Measurements from ENCODE around the gene TNRC18. TPM values are rescaled to one million over a fixed set of nuclear protein-coding genes. Genes with fewer than 3 reads are reported as not detected.
"Not testable (repeated sequence)": the region's sequence is repeated elsewhere in the genome, so short reads cannot be mapped to it uniquely, and the experiment has no call there.

Gene TNRC18
- total and polyA plus RNA-seq, 9 donors, result 48.6 to 153 (median 91.8) TPM

DNA sequence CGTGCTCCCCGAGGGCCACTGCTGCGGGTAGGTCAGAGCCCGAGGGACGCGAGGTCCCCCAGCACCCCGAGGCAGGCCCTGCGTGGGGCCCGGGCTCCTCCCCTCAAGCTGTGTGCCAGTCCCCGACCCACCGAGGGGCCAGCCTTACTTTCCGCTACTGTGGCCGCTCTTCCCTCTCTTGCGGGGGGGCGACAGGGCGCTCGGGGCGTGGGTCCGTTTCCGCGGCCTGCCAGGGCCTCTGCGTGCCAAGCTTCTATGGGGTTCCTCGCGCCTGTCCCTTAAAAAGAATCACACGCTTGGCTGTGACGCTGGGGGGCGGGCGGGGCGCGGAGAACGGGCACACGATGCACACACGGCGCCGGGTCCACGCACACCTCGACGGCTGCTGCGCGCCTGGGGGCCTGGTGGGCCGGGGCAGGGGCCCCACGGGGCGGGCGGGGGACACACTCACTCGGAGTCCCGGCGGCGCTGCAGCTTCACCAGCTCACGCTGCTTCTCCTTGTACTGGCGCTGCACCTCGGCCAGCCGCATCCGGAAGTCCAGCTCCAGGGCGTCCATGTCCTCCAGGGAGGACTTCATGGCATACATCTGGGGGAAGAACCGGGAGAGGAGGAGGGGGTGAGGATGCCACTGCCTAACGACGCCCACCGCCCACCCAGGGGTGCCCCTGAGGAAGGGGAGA is 62.0 kb downstream of the TNRC18 start:
- intact Hi-C loops (cut with DNase I), result loop anchor here in 2 of 4 donors (10.0 kb wide), 2 partner anchors 83 to 93 kb away; no protein-coding TSS in a partner anchor
- Histone ChIP-seq H3K27me3 (no peaks in the 10 kb centered on the region), H3K4me1 (ENCODE audit: insufficient read depth) (no peaks in the 10 kb centered on the region), H3K4me3 (no peak overlapping the region), H3K36me3 (no peaks in the 10 kb centered on the region), H3K9me3 (no peaks in the 10 kb centered on the region), H3K27ac (no peak overlapping the region)
- TF ChIP-seq EP300 (IDR thresholded peaks at IDR 0.05), result no peak
- no peak for TF ChIP-seq CTCF (IDR thresholded peaks at IDR 0.05)
- no peak for TF ChIP-seq POLR2A (IDR thresholded peaks at IDR 0.05)
- WGBS, 3 donors, result 90 to 93% (median 91%) methylated on average over 54 to 58 of the region's 58 CpGs
- no peak for DNase-seq

DNA sequence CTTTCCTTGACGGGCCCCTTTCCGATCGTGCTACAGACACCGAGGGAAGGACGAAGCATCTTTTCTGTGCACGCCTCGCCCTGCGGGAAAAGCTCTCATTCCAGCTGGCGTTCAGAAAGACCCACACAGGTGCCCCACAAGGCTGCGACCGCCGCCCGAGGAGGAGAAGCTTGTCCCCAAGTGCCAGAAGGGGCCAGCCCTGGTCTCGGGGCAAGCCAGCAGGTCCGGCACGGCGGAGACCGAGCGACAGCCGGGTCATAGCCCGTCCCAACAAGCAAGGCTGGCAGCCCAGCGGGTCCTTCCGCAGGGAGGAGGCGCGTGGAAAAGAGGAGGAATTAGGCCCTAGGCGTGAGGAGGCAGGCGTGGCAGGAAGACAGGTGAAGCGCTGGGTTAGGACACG is 62.7 kb downstream of the TNRC18 start:
- Histone ChIP-seq H3K36me3 (no peaks in the 10 kb centered on the region), H3K4me3 (no peak overlapping the region), H3K9me3 (no peaks in the 10 kb centered on the region), H3K4me1 (ENCODE audit: insufficient read depth) (no peaks in the 10 kb centered on the region), H3K27ac (no peak overlapping the region), H3K27me3 (no peaks in the 10 kb centered on the region)
- WGBS, 3 donors, result 94% methylated on average over 29 of the region's 29 CpGs
- TF ChIP-seq CTCF (IDR thresholded peaks at IDR 0.05), result no peak
- no peak for DNase-seq
- intact Hi-C loops (cut with DNase I), result loop anchor here in 2 of 4 donors (10.0 kb wide), 2 partner anchors 84 to 94 kb away; no protein-coding TSS in a partner anchor

DNA sequence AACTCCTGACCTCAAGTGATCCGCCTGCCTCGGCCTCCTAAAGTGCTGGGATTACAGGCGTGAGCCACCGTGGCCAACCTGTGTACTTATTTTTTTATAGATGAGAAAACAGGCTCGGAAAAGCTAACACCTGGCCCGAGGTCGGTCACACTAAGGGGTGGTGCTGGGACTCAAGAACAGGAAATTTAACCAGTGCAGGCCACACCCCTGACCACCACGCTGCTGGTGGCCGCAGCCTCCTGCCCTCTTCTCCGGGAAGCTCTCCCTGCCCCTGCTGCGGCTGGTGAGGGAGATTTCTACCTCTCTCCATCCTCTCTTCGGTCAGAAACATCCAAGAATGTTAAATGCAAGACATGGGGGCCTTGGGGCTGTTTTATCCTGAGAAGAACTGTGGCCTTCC is 63.2 kb downstream of the TNRC18 start:
- H3K36me3 ChIP-seq, result no peaks in the 10 kb centered on the region
- H3K9me3 ChIP-seq, result no peaks in the 10 kb centered on the region
- intact Hi-C loops (cut with DNase I), result loop anchor here in 2 of 4 donors (10.0 kb wide), 2 partner anchors 84 to 94 kb away; no protein-coding TSS in a partner anchor
- no peak for DNase-seq
- TF ChIP-seq CTCF (IDR thresholded peaks at IDR 0.05), result no peak
- TF ChIP-seq EP300 (IDR thresholded peaks at IDR 0.05), result no peak
- no peak for TF ChIP-seq POLR2A (IDR thresholded peaks at IDR 0.05)
- H3K27ac ChIP-seq, result no peak overlapping the region
- no peaks in the 10 kb centered on the region for H3K27me3 ChIP-seq
- WGBS, 3 donors, result 88 to 93% (median 92%) methylated on average over 12 of the region's 12 CpGs
- no peak overlapping the region for H3K4me3 ChIP-seq
- no peaks in the 10 kb centered on the region for H3K4me1 ChIP-seq (ENCODE audit: insufficient read depth)

GRCh38 chr7:5360021-5360420 is 63.6 kb downstream of the TNRC18 start:
- 76 to 77% (median 77%) methylated on average over 6 of the region's 6 CpGs for WGBS, 3 donors
- H3K9me3 ChIP-seq; H3K27ac ChIP-seq; H3K4me3 ChIP-seq; H3K27me3 ChIP-seq; DNase-seq; H3K4me1 ChIP-seq (ENCODE audit: insufficient read depth); H3K36me3 ChIP-seq: not testable (repeated sequence)
- intact Hi-C loops (cut with DNase I), result loop anchor here in 2 of 4 donors (10.0 kb wide), 2 partner anchors 85 to 95 kb away; no protein-coding TSS in a partner anchor

DNA sequence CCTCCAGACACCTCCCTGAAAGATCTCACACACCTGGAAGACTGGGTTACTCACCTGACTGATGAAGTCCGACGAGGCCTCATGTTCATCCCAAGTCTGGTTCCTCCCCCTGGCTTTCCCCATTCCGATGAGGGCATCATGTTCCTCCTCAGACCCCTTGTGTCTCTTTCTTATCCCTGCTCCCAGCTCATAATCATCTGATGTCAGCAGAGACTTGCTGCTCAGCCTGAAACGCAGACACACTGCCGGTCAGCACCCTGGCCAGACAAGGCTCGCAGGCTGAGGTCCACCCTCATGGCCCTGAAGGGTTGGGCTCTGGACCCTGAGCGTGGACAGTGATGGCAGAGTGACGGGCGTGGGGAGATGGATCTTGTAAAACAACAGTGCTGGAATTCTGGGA is 64.3 kb downstream of the TNRC18 start:
- Histone ChIP-seq H3K36me3 (no peaks in the 10 kb centered on the region), H3K4me3 (no peak overlapping the region), H3K27ac (no peak overlapping the region), H3K9me3 (no peaks in the 10 kb centered on the region), H3K4me1 (ENCODE audit: insufficient read depth) (peaks cover 6% of the 10 kb centered on the region), H3K27me3 (no peaks in the 10 kb centered on the region)
- 72 to 79% (median 75%) methylated on average over 9 of the region's 9 CpGs for WGBS, 3 donors
- TF ChIP-seq CTCF (IDR thresholded peaks at IDR 0.05), result no peak
- no peak for TF ChIP-seq EP300 (IDR thresholded peaks at IDR 0.05)
- TF ChIP-seq POLR2A (IDR thresholded peaks at IDR 0.05), result no peak
- intact Hi-C loops (cut with DNase I), result loop anchor here in 2 of 4 donors (10.0 kb wide), 2 partner anchors 115 to 125 kb away; no protein-coding TSS in a partner anchor
- DNase-seq, result no peak
